Skeletal muscle tissue (tissue), 4 donors: Measurements from ENCODE around the gene STXBP2. TPM values are rescaled to one million over a fixed set of nuclear protein-coding genes. Genes with fewer than 3 reads are reported as not detected.

Experiments used
- H3K27ac ChIP-seq: one replicate; pipeline ENCODE4 v1.7.0; 2013; ENCODE audit warnings: mild to moderate bottlenecking, low read depth, low read length, inconsistent platforms
- H3K27me3 ChIP-seq, 3 donors: one replicate each; pipeline ENCODE4 v1.7.0; 2013; ENCODE audit warnings: low read length in 3 of 3; ENCODE audit not compliant: control insufficient read depth in 3 of 3, insufficient read depth in 3 of 3
- H3K36me3 ChIP-seq, 3 donors: one replicate each; pipeline ENCODE4 v1.7.0; 2013; ENCODE audit warnings: low read length in 3 of 3; ENCODE audit not compliant: control insufficient read depth in 3 of 3, insufficient read depth in 3 of 3
- H3K4me1 ChIP-seq, 3 donors: one replicate each; pipeline ENCODE4 v1.7.0; 2013; ENCODE audit warnings: low read length in 3 of 3, mild to moderate bottlenecking in 3 of 3; ENCODE audit not compliant: control insufficient read depth in 3 of 3, insufficient read depth in 3 of 3
- H3K4me3 ChIP-seq, 3 donors: one replicate each; pipeline ENCODE4 v1.7.0; 2013; ENCODE audit warnings: low read length in 3 of 3
- H3K9ac ChIP-seq, 3 donors: one replicate each; pipeline ENCODE4 v1.7.0; 2013; ENCODE audit warnings: low read length in 3 of 3, mild to moderate bottlenecking in 3 of 3, moderate library complexity in 2 of 3, low read depth in 1 of 3
- H3K9me3 ChIP-seq, 3 donors: one replicate each; pipeline ENCODE4 v1.7.0; 2013; ENCODE audit warnings: low read length in 3 of 3; ENCODE audit not compliant: control insufficient read depth in 3 of 3
- total RNA-seq: library from RNA; depleted of rRNA; stranded (reverse); fragments of >200 nt; gene quantifications from one replicate; pipeline ENCODE4 v1.2.3, GENCODE V29; 2014
- donor health status: Osteomylitis.

The STXBP2 gene
- total RNA-seq = 2.6 TPM

- H3K4me1 ChIP-seq = peaks cover 0 to 7% (median 6%) of the 10 kb centered on the region in 3 donors
- H3K9ac ChIP-seq = peak within 1 kb of the TSS in 1 of 3 donors; percentile 40
- H3K9me3 ChIP-seq = no peaks in the 10 kb centered on the region
- peak within 1 kb of the TSS in 2 of 3 donors; percentile 14 to 22 for H3K4me3 ChIP-seq
- no peak within 1 kb of the TSS for H3K27ac ChIP-seq
- H3K36me3 ChIP-seq = peaks cover 0 to 4% (median 0%) of the 10 kb centered on the region in 3 donors
- peaks cover 21 to 52% (median 48%) of the 10 kb centered on the region in 3 donors for H3K27me3 ChIP-seq
Observed at GRCh38 chr19:7636691-7637373, at the start of gene STXBP2. Gene STXBP2, plus strand, starts transcription at chr19:7637110. Its CDS starts 40 bp downstream, at chr19:7637150.

DNA sequence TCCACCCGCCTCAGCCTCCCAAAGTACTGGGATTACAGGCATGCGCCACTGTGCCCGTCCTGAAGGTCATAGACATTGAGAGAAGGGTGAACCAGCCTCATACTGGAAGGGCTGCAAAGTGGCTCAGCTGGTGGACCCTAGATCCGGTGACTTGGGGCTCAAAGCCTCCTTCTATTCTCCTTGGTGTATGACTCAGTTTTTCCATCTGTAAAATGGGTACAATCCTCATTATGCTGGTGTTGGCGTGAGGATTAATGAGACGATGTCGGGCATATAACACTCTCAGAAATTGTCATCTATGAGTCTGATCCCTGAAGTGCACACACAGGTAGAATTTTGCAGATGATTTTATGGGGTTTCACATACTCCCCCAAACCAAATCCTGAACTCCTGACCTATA lies 47.1 kb upstream of the STXBP2 start:
- Histone ChIP-seq H3K27ac (no peak overlapping the region), H3K9ac (no peak overlapping the region), H3K4me1 (no peaks in the 10 kb centered on the region), H3K9me3 (no peaks in the 10 kb centered on the region), H3K4me3 (no peak overlapping the region), H3K27me3 (peaks cover 9 to 14% (median 11%) of the 10 kb centered on the region in 3 donors), H3K36me3 (no peaks in the 10 kb centered on the region)

GRCh38 chr19:7590256-7590655 lies 46.7 kb upstream of the STXBP2 start:
- Histone ChIP-seq H3K9me3 (no peaks in the 10 kb centered on the region), H3K9ac (no peak overlapping the region), H3K27me3 (peaks cover 13 to 17% (median 15%) of the 10 kb centered on the region in 3 donors), H3K27ac (no peak overlapping the region), H3K4me1 (no peaks in the 10 kb centered on the region), H3K4me3 (no peak overlapping the region), H3K36me3 (no peaks in the 10 kb centered on the region)

DNA sequence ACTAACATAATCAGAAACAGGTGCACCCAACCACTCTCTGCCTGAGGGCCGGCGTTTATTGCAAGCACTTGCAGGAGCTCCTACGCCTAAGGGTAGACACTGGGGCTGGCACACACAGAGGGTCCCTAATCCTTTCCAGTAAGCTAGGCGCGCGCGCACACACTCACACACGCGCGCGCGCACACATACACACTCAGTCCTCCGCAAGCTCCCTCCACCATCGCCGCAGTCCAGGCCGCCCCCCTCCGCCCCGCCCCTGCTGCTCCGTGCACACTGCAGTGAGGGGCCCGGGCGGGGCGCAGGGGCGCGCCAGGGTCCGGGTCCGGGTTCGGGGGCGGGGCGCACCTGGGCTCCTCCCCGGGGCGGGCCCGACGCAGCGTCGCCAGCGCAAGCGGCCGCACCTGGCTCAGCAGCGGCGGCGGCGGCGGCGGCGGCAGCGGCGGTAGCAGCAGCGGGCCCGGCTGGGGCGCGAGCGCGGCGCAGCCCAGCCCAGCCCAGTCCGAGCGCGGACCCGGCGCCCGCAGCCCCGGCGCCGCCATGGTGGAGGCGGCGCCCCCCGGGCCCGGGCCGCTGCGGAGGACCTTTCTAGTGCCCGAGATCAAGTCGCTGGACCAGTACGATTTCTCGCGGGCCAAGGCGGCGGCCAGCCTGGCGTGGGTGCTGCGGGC lies 41.3 kb upstream of the STXBP2 start, which contains the start of gene CAMSAP3:
Gene CAMSAP3 (plus strand): TSS at position 398 of the 668 bp plus-strand sequence. CDS start 140 bp downstream, at position 538.
- Histone ChIP-seq H3K27ac (no peak within 1 kb of the TSS), H3K9ac (no peak within 1 kb of the TSS), H3K4me1 (peaks cover 0 to 2% (median 0%) of the 10 kb centered on the region in 3 donors), H3K9me3 (no peaks in the 10 kb centered on the region), H3K36me3 (no peaks in the 10 kb centered on the region), H3K4me3 (no peak within 1 kb of the TSS), H3K27me3 (peaks cover 32 to 34% (median 33%) of the 10 kb centered on the region in 3 donors)

DNA sequence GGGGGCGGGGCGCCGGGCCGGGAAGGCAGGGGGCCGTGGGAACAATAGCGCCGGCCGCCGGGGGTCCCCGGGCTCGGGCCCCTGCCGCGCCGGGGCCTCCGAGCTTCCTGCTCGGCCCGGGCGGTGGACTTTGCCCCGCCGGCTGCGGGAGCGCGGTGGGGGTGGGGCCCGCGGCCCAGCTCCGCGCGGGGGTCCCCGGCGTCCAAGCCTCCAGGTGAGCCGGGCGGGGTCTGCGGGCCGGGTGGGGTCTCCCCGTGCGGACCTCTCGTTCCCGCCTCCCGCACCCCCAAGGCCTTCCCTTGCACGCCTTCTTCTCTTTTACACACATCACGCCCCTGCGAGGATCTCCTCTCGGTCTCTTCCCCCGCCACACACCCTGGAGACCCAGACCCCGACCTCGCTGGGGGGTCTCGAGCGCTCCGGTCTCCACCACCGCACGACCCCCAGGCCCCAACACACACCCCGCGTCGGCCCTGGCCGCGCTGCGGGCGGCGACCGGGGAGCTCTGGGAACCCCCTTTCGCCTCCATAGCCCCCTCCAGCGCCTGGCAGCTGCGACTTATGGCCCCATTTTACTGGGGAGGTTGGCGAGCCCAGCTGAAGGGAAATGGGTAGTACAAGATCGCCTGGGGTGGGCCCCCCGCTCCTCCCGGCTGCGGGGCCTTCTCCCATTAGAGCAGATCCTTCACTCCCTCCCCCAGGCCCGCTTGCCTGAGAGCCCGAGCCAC lies 40.5 kb upstream of the STXBP2 start:
- H3K4me1 ChIP-seq = peaks cover 0 to 2% (median 0%) of the 10 kb centered on the region in 3 donors
- H3K27ac ChIP-seq = no peak overlapping the region
- no peaks in the 10 kb centered on the region for H3K9me3 ChIP-seq
- no peak overlapping the region for H3K9ac ChIP-seq
- peaks cover 30 to 34% (median 32%) of the 10 kb centered on the region in 3 donors for H3K27me3 ChIP-seq
- no peak overlapping the region for H3K4me3 ChIP-seq
- H3K36me3 ChIP-seq = no peaks in the 10 kb centered on the region

DNA sequence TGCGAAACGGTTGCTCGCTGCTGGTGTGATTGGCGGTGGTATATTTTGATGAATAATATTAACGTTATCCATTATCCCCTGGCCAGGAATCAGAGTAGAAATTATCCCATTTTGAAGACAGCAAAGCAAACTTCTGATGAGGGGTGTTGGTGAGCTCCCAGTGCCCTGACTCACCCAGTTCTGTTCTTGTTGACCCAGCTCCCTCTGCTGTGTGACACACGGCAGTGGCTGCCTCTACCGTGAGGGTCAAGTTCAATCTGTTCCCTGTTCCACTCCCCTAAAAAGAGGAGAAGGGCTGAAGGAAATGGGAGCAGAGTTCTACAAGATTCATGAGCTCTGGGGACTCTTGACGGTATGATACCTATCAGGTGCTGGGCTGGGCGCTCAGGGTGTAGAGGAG lies 39.2 kb upstream of the STXBP2 start:
- no peak overlapping the region for H3K27ac ChIP-seq
- H3K4me3 ChIP-seq = no peak overlapping the region
- no peaks in the 10 kb centered on the region for H3K9me3 ChIP-seq
- H3K36me3 ChIP-seq = no peaks in the 10 kb centered on the region
- peaks cover 32 to 38% (median 35%) of the 10 kb centered on the region in 3 donors for H3K27me3 ChIP-seq
- H3K4me1 ChIP-seq = peaks cover 0 to 2% (median 0%) of the 10 kb centered on the region in 3 donors
- no peak overlapping the region for H3K9ac ChIP-seq

- Histone ChIP-seq H3K9ac (no peak overlapping the region), H3K27ac (no peak overlapping the region), H3K4me3 (no peak overlapping the region), H3K9me3 (no peaks in the 10 kb centered on the region), H3K36me3 (no peaks in the 10 kb centered on the region), H3K4me1 (peaks cover 0 to 2% (median 0%) of the 10 kb centered on the region in 3 donors), H3K27me3 (peaks cover 32 to 38% (median 35%) of the 10 kb centered on the region in 3 donors)
Observed at GRCh38 chr19:7598180-7598579, 38.7 kb upstream of the STXBP2 start.

DNA sequence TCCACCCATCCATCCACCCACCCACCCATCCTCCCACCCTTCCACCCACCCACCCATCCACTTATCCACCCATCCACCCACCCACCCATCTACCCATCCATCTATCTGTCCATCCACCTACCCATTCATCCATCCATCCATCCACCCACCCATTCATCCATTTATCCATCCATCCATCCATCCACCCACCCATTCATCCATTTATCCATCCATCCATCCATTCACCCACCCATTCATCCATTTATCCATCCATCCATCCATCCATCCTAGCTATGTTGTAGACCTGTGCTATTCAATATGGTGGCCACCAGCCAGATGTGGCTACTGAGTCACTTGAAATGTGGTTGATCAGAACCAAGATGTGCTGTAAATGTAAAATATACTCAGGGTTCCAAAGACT lies 36.2 kb upstream of the STXBP2 start:
- no peaks in the 10 kb centered on the region for H3K36me3 ChIP-seq
- H3K4me3 ChIP-seq = no peak overlapping the region
- peaks cover 31 to 38% (median 32%) of the 10 kb centered on the region in 3 donors for H3K27me3 ChIP-seq
- H3K4me1 ChIP-seq = peaks cover 0 to 2% (median 0%) of the 10 kb centered on the region in 3 donors
- no peaks in the 10 kb centered on the region for H3K9me3 ChIP-seq
- no peak overlapping the region for H3K9ac ChIP-seq
- H3K27ac ChIP-seq = no peak overlapping the region

- Histone ChIP-seq H3K4me1 (no peaks in the 10 kb centered on the region), H3K4me3 (no peak overlapping the region), H3K27me3 (peaks cover 21 to 28% (median 26%) of the 10 kb centered on the region in 3 donors), H3K9ac (no peak overlapping the region), H3K36me3 (no peaks in the 10 kb centered on the region), H3K9me3 (no peaks in the 10 kb centered on the region), H3K27ac (no peak overlapping the region)
Observed at GRCh38 chr19:7602240-7602934, 34.5 kb upstream of the STXBP2 start.
